WTC11 (cell line): ENCODE measurements around the gene SLC6A2. TPM values are rescaled to one million over a fixed set of nuclear protein-coding genes. Genes with fewer than 3 reads are reported as not detected.

Experiments
- ATAC-seq: fragments of 200-7000 bp; cut with Tn5 transposase; 2 replicates; pipeline ENCODE4 v1.10.0; 2021; ENCODE audit warnings: mild to moderate bottlenecking, moderate library complexity
- CTCF ChIA-PET: fragments of 300-600 bp; sonication (Branson Sonifier 250); formaldehyde crosslinking; loops from one replicate; lab custom pipeline; 2021; ENCODE audit warnings: antibody characterized with exemption; lab: Charles Lee
- POLR2A ChIA-PET: fragments of 350-600 bp; sonication (Branson Sonifier 250); formaldehyde crosslinking; loops from one replicate; lab custom pipeline; 2021; ENCODE audit warnings: antibody characterized with exemption; lab: Charles Lee
- DNase-seq: peaks from one replicate; pipeline ENCODE4 v3.0.0; 2021; ENCODE audit warnings: low spot score
- H3K27ac Mint-ChIP-seq: 2 replicates; pipeline ENCODE4 v1.8.0; 2021; ENCODE audit warnings: mixed read lengths
- H3K27me3 Mint-ChIP-seq: 2 replicates; pipeline ENCODE4 v1.8.0; 2021; ENCODE audit warnings: low read depth, mild to moderate bottlenecking, moderate library complexity, mixed read lengths
- H3K36me3 Mint-ChIP-seq: 2 replicates; pipeline ENCODE4 v1.8.0; 2021; ENCODE audit warnings: mixed read lengths
- H3K4me1 Mint-ChIP-seq: 2 replicates; pipeline ENCODE4 v1.8.0; 2022; ENCODE audit warnings: mixed read lengths
- H3K4me3 Mint-ChIP-seq: 2 replicates; pipeline ENCODE4 v1.8.0; 2021; ENCODE audit warnings: mild to moderate bottlenecking, moderate library complexity, mixed read lengths
- H3K9me3 Mint-ChIP-seq: 2 replicates; pipeline ENCODE4 v1.8.0; 2021; ENCODE audit warnings: mixed read lengths
- CBFB ChIP-seq: sonication (generic); formaldehyde crosslinking; IDR thresholded peaks from 2 replicates; pipeline ENCODE4 v1.8.1; 2022; ENCODE audit warnings: mild to moderate bottlenecking, low read depth, missing genetic modification reagents
- E2F1 ChIP-seq: sonication (generic); formaldehyde crosslinking; IDR thresholded peaks from 2 replicates; pipeline ENCODE4 v1.8.0; 2022; ENCODE audit warnings: mild to moderate bottlenecking, missing genetic modification reagents
- GRHL2 ChIP-seq: fragments of 250-450 bp; sonication (Bioruptor Pico); IDR thresholded peaks from 2 replicates; pipeline ENCODE4 v1.8.0; 2022; ENCODE audit warnings: mild to moderate bottlenecking, moderate library complexity; ENCODE audit not compliant: insufficient replicate concordance, severe bottlenecking
- GTF2I ChIP-seq: fragments of 250-450 bp; sonication (Bioruptor Pico); conservative IDR thresholded peaks from 2 replicates; pipeline ENCODE4 v1.4.0; 2021; ENCODE audit warnings: mild to moderate bottlenecking
- JUN ChIP-seq: sonication (generic); formaldehyde crosslinking; IDR thresholded peaks from 2 replicates; pipeline ENCODE4 v1.8.0; 2023; ENCODE audit warnings: mild to moderate bottlenecking, missing genetic modification reagents
- MXD4 ChIP-seq: fragments of 250-450 bp; sonication (Bioruptor Pico); IDR thresholded peaks from 2 replicates; pipeline ENCODE4 v1.8.0; 2021; ENCODE audit warnings: mild to moderate bottlenecking, moderate library complexity, borderline replicate concordance
- SMAD3 ChIP-seq: sonication (generic); formaldehyde crosslinking; IDR thresholded peaks from 2 replicates; pipeline ENCODE4 v1.8.0; 2022; ENCODE audit warnings: missing genetic modification reagents, mild to moderate bottlenecking, borderline replicate concordance
- TCF7 ChIP-seq: sonication (generic); formaldehyde crosslinking; IDR thresholded peaks from 2 replicates; pipeline ENCODE4 v1.8.0; 2022; ENCODE audit warnings: mild to moderate bottlenecking, low read depth, missing genetic modification reagents, moderate library complexity
- USF1 ChIP-seq: sonication (generic); formaldehyde crosslinking; IDR thresholded peaks from 2 replicates; pipeline ENCODE4 v1.8.0; 2022; ENCODE audit warnings: mild to moderate bottlenecking, missing genetic modification reagents
- USF2 ChIP-seq: sonication (generic); formaldehyde crosslinking; IDR thresholded peaks from 2 replicates; pipeline ENCODE4 v1.8.1; 2023; ENCODE audit warnings: mild to moderate bottlenecking, missing genetic modification reagents, moderate library complexity
- ZBTB21 ChIP-seq: sonication (generic); formaldehyde crosslinking; IDR thresholded peaks from 2 replicates; pipeline ENCODE4 v1.8.1; 2023; ENCODE audit warnings: mild to moderate bottlenecking, missing genetic modification reagents, borderline replicate concordance
- ZNF219 ChIP-seq: sonication (generic); formaldehyde crosslinking; IDR thresholded peaks from 2 replicates; pipeline ENCODE4 v1.8.0; 2023; ENCODE audit warnings: missing genetic modification reagents, mild to moderate bottlenecking, borderline replicate concordance
- ZNF317 ChIP-seq: sonication (generic); formaldehyde crosslinking; IDR thresholded peaks from 2 replicates; pipeline ENCODE4 v1.8.1; 2023; ENCODE audit warnings: low read depth, mild to moderate bottlenecking, moderate library complexity, missing genetic modification reagents, borderline replicate concordance
- ZNF396 ChIP-seq: fragments of 250-450 bp; sonication (Bioruptor Pico); IDR thresholded peaks from 2 replicates; pipeline ENCODE4 v1.8.0; 2021; ENCODE audit warnings: mild to moderate bottlenecking, moderate library complexity, borderline replicate concordance
- ZNF416 ChIP-seq: fragments of 250-450 bp; sonication (Bioruptor Pico); IDR thresholded peaks from 2 replicates; pipeline ENCODE4 v1.9.0; 2021; ENCODE audit warnings: mild to moderate bottlenecking, inconsistent platforms
- total RNA-seq: library from RNA; stranded (reverse); gene quantifications from 3 replicates; pipeline ENCODE4 v1.2.3, GENCODE V29; 2021
- TF ChIP-seq, protein P1 (sequence below): fragments of 250-450 bp; sonication (Bioruptor Pico); IDR thresholded peaks from 2 replicates; pipeline ENCODE4 v2.1.2; 2022; ENCODE audit warnings: mild to moderate bottlenecking, moderate library complexity
- TF ChIP-seq, protein P2 (sequence below): sonication (generic); formaldehyde crosslinking; IDR thresholded peaks from 2 replicates; pipeline ENCODE4 v1.8.1; 2022; ENCODE audit warnings: low read depth, mild to moderate bottlenecking, moderate library complexity, missing genetic modification reagents, borderline replicate concordance
- TF ChIP-seq, protein P3 (sequence below): sonication (generic); formaldehyde crosslinking; IDR thresholded peaks from 2 replicates; pipeline ENCODE4 v1.8.0; 2022; ENCODE audit warnings: mild to moderate bottlenecking, missing genetic modification reagents
- TF ChIP-seq, protein P4 (sequence below): sonication (generic); formaldehyde crosslinking; IDR thresholded peaks from 2 replicates; pipeline ENCODE4 v1.8.1; 2023; ENCODE audit warnings: mild to moderate bottlenecking, missing genetic modification reagents
- TF ChIP-seq, protein P5 (sequence below): fragments of 250-450 bp; sonication (Bioruptor Pico); conservative IDR thresholded peaks from 2 replicates; pipeline ENCODE4 v1.9.0; 2021; ENCODE audit warnings: mild to moderate bottlenecking

Gene SLC6A2
- total RNA-seq, 1 experiment from 2014 or later = 0.20 TPM

DNA sequence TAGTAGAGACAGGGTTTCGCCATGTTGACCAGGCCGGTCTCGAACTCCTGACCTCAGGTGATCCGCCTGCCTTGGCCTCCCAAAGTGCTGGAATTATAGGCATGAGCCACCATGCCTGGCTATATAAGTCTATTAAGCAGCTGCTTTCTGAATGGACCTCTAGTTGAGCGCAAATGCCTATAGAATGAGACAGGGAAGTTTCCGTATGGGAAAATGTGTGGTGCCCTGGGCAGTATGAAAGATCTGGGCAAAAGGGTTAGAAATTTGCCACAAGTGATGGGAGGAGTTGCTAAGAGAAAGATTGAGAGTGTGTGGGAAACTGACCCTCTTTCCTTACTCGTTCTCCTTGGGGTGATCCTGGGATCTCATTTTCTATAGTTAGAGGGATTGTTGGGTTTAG lies 26.3 kb downstream of the SLC6A2 start:
- Mint-ChIP-seq H3K4me1 (no peaks in the 10 kb centered on the region), H3K27ac (no peak overlapping the region), H3K36me3 (no peaks in the 10 kb centered on the region), H3K9me3 (peaks cover 23% of the 10 kb centered on the region), H3K4me3 (no peak overlapping the region), H3K27me3 (no peaks in the 10 kb centered on the region; the same call in 1 of the 2 replicates)
- CTCF ChIA-PET = interaction anchor here (1.0 kb wide), 1 partner anchor 217 kb away, joined by 3 read pairs; no protein-coding TSS in a partner anchor
- ATAC-seq (no peak), DNase-seq (no peak)
- TF ChIP-seq ZBTB21 = no peak
- POLR2A ChIA-PET = no interaction called here

DNA sequence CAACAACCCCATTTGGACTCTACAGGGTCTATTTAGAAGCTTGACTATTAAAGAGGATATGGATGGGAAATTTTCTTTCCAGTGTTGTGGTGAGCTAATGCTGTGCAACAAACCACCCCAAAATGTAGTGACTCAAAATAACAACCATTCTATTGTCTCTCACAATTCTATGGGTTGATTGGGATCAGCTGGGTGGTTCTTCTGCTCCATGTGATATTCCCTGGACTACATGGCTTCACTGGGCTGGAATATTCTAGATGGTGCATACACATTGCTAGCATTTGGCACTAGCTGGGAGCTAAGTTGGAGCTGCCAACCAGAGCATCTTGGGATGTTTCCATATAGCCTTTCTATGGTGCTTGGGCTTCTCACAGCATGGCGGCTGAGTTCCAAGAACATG lies 30.2 kb downstream of the SLC6A2 start:
- Mint-ChIP-seq H3K9me3 (peaks cover 27% of the 10 kb centered on the region), H3K36me3 (no peaks in the 10 kb centered on the region), H3K4me3 (no peak overlapping the region), H3K4me1 (peaks cover 23% of the 10 kb centered on the region), H3K27ac (no peak overlapping the region), H3K27me3 (no peaks in the 10 kb centered on the region; the same call in 1 of the 2 replicates)
- ATAC-seq = no peak
- no peak for DNase-seq
- TF ChIP-seq SMAD3 (CRISPR knock-in tag) = no peak
- TF ChIP-seq USF2 (CRISPR knock-in tag) = no peak
- TF ChIP-seq JUN = no peak
- TF ChIP-seq MXD4 (CRISPR knock-in tag) = no peak
- TF ChIP-seq GTF2I (CRISPR knock-in tag) = no peak
- TF ChIP-seq ZNF416 (CRISPR knock-in tag) = no peak
- TF ChIP-seq, protein P1, sequence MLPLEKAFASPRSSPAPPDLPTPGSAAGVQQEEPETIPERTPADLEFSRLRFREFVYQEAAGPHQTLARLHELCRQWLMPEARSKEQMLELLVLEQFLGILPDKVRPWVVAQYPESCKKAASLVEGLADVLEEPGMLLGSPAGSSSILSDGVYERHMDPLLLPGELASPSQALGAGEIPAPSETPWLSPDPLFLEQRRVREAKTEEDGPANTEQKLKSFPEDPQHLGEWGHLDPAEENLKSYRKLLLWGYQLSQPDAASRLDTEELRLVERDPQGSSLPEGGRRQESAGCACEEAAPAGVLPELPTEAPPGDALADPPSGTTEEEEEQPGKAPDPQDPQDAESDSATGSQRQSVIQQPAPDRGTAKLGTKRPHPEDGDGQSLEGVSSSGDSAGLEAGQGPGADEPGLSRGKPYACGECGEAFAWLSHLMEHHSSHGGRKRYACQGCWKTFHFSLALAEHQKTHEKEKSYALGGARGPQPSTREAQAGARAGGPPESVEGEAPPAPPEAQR (CRISPR knock-in tag) = no peak
- TF ChIP-seq E2F1 (CRISPR knock-in tag) = no peak
- no peak for TF ChIP-seq ZNF219 (CRISPR knock-in tag)
- TF ChIP-seq, protein P2, sequence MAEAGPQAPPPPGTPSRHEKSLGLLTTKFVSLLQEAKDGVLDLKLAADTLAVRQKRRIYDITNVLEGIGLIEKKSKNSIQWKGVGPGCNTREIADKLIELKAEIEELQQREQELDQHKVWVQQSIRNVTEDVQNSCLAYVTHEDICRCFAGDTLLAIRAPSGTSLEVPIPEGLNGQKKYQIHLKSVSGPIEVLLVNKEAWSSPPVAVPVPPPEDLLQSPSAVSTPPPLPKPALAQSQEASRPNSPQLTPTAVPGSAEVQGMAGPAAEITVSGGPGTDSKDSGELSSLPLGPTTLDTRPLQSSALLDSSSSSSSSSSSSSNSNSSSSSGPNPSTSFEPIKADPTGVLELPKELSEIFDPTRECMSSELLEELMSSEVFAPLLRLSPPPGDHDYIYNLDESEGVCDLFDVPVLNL = no peak
- no peak for TF ChIP-seq ZNF396
- CTCF ChIA-PET = no interaction called here
- POLR2A ChIA-PET = no interaction called here

- Mint-ChIP-seq H3K27me3 (no peaks in the 10 kb centered on the region; the same call in 1 of the 2 replicates), H3K4me1 (peaks cover 23% of the 10 kb centered on the region), H3K9me3 (peaks cover 27% of the 10 kb centered on the region), H3K4me3 (no peak overlapping the region), H3K36me3 (no peaks in the 10 kb centered on the region), H3K27ac (no peak overlapping the region)
- ChIA-PET CTCF (no interaction called here), POLR2A (no interaction called here)
- DNase-seq = no peak
- no peak for ATAC-seq
- TF ChIP-seq, protein P3, sequence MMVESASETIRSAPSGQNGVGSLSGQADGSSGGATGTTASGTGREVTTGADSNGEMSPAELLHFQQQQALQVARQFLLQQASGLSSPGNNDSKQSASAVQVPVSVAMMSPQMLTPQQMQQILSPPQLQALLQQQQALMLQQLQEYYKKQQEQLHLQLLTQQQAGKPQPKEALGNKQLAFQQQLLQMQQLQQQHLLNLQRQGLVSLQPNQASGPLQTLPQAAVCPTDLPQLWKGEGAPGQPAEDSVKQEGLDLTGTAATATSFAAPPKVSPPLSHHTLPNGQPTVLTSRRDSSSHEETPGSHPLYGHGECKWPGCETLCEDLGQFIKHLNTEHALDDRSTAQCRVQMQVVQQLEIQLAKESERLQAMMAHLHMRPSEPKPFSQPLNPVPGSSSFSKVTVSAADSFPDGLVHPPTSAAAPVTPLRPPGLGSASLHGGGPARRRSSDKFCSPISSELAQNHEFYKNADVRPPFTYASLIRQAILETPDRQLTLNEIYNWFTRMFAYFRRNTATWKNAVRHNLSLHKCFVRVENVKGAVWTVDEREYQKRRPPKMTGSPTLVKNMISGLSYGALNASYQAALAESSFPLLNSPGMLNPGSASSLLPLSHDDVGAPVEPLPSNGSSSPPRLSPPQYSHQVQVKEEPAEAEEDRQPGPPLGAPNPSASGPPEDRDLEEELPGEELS (CRISPR knock-in tag) = no peak
- no peak for TF ChIP-seq JUN
- no peak for TF ChIP-seq ZNF317 (CRISPR knock-in tag)
- TF ChIP-seq, protein P4, sequence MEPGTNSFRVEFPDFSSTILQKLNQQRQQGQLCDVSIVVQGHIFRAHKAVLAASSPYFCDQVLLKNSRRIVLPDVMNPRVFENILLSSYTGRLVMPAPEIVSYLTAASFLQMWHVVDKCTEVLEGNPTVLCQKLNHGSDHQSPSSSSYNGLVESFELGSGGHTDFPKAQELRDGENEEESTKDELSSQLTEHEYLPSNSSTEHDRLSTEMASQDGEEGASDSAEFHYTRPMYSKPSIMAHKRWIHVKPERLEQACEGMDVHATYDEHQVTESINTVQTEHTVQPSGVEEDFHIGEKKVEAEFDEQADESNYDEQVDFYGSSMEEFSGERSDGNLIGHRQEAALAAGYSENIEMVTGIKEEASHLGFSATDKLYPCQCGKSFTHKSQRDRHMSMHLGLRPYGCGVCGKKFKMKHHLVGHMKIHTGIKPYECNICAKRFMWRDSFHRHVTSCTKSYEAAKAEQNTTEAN (CRISPR knock-in tag) = no peak
- no peak for TF ChIP-seq USF2 (CRISPR knock-in tag)
- TF ChIP-seq GRHL2 (CRISPR knock-in tag) = no peak
- TF ChIP-seq USF1 = no peak
- TF ChIP-seq, protein P5, sequence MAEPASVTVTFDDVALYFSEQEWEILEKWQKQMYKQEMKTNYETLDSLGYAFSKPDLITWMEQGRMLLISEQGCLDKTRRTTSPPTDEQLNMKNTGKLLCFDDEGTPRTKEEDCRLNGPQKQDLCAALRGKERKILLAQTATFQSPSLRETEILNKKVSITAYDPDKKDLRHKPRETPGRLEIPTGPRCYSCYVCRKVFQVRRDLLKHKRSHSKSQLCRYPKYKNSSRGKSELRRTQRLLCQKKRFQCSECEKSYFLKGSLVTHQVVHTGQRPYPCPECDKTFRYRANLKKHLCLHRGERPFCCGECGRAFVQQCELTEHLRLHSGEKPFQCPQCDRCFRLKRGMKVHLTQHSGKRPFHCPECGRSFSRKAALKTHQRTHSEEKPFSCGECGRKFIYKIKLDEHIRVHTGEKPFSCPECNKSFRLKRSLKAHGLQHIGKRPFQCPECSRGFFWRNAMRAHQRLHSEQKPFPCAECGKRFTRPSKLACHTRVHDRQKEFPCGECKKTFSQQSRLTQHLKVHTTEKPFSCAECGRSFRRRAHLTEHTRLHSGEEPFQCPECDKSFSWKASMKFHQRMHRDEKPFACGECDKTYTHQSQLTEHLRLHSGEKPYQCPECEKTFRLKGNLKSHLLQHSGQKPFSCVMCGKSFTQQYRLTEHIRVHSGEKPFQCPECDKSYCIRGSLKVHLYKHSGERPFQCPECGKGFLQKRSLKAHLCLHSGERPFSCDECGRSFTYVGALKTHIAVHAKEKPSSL = no peak
- no peak for TF ChIP-seq TCF7
- no peak for TF ChIP-seq CBFB (CRISPR knock-in tag)
Observed at GRCh38 chr16:55686671-55687070, 30.9 kb downstream of the SLC6A2 start.
